Central memory CD8-positive, alpha-beta T cell (primary cell): ENCODE results near the gene SPECC1L.
A peak's percentile ranks its signal among the peaks of the same experiment; 100 is the strongest.
"Not testable (repeated sequence)": the region's sequence is repeated elsewhere in the genome, so short reads cannot be mapped to it uniquely, and the experiment has no call there.

Experiments used
- ATAC-seq: fragments of 150-1000 bp; cut with Tn5 transposase; replicated peaks from 2 replicates; pipeline ENCODE4 v1.10.0; 2022; ENCODE audit warnings: mild to moderate bottlenecking, moderate FRiP score, moderate number of reproducible peaks; ENCODE audit not compliant: poor library complexity, severe bottlenecking; ENCODE audit errors: extremely low read depth
- DNase-seq, 2 donors: peaks; one replicate each; pipeline ENCODE4 v3.0.0; 2021; ENCODE audit warnings: low spot score in 2 of 2
- H3K27ac Mint-ChIP-seq: one replicate; pipeline ENCODE4 v1.8.0; 2022; ENCODE audit warnings: low read depth, mild to moderate bottlenecking, moderate library complexity, mixed read lengths
- H3K27me3 Mint-ChIP-seq: one replicate; pipeline ENCODE4 v1.8.0; 2022; ENCODE audit warnings: mixed read lengths
- H3K36me3 Mint-ChIP-seq: one replicate; pipeline ENCODE4 v1.8.0; 2022; ENCODE audit warnings: mild to moderate bottlenecking, moderate library complexity, mixed read lengths; ENCODE audit not compliant: insufficient read depth
- H3K4me1 Mint-ChIP-seq: one replicate; pipeline ENCODE4 v1.8.0; 2022; ENCODE audit warnings: mixed read lengths
- H3K4me3 Mint-ChIP-seq: one replicate; pipeline ENCODE4 v1.8.0; 2022; ENCODE audit warnings: mild to moderate bottlenecking, moderate library complexity, mixed read lengths
- H3K9me3 Mint-ChIP-seq: one replicate; pipeline ENCODE4 v1.8.0; 2022; ENCODE audit warnings: mixed read lengths

Gene SPECC1L

DNA sequence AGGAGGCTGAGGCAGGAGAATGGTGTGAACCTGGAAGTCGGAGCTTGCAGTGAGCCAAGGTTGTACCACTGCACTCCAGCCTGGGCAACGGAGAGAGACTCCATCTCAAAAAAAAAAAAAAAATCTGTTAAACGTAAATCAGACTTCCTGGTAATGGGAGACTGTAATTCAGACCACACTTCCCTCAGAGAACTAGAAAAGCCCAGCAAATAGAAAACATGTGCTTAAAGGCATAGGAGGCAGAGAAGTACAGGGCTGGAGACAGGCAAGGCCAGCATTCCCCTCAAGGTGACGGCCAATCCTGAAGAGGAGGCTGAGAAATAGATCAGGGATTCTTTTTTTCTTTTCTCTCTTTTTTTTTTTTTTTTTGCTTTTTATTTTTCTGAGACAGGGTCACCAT lies 34.0 kb upstream of the SPECC1L start:
- no peak for ATAC-seq
- no peaks in the 10 kb centered on the region for H3K36me3 Mint-ChIP-seq
- no peaks in the 10 kb centered on the region for H3K9me3 Mint-ChIP-seq
- no peak overlapping the region for H3K4me3 Mint-ChIP-seq
- no peaks in the 10 kb centered on the region for H3K4me1 Mint-ChIP-seq
- no peaks in the 10 kb centered on the region for H3K27me3 Mint-ChIP-seq
- DNase-seq = no peak
- no peak overlapping the region for H3K27ac Mint-ChIP-seq

DNA sequence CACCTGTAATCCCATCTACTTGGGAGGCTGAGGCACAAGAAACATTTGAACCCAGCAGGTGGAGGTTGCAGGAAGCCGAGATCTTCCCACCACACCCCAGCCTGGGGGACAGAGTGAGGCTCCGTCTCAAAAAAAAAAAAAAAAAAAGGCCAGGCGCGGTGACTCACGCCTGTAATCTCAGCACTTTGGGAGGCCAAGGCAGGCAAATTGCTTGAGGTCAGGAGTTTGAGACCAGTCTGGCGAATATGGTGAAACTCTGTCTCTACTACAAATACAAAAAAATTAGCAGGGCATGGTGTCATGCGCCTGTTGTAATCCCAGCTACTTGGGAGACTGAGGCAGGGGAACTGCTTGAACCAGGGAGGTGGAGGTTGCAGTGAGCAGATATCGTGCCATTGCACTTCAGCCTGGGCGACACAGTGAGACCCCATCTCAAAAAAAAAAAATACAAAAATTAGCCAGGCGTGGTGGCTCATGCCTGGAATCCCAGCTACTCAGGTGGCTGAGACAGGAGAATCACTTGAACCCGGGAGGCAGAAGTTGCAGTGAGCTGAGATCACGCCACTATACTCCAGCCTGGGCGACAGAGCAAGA lies 32.4 kb upstream of the SPECC1L start:
- H3K27ac Mint-ChIP-seq, ATAC-seq, DNase-seq, H3K27me3 Mint-ChIP-seq, H3K36me3 Mint-ChIP-seq, H3K9me3 Mint-ChIP-seq, H3K4me3 Mint-ChIP-seq: not testable (repeated sequence)
- H3K4me1 Mint-ChIP-seq = peaks cover 13% of the 10 kb centered on the region

DNA sequence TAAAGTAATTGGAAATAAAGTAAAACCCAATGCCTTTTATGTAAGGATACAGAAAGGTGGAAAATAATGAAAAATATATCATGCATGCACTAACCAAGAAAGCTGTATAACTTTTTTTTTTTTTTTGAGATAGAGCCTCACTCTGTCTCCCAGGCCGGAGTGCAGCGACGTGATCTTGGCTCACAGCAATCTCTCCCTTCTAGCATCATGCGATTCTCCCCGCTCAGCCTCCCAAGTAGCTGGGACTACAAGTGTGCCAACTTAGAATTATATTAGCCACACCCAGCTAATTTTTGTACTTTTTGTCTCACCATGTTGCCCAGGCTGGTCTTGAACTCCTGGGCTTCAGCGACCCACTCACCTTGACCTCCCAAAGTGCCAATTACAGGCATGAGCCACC lies 30.2 kb upstream of the SPECC1L start:
- Mint-ChIP-seq H3K27ac (peak overlapping the region; percentile 29), H3K36me3 (peaks cover 3% of the 10 kb centered on the region), H3K4me1 (peaks cover 24% of the 10 kb centered on the region), H3K27me3 (no peaks in the 10 kb centered on the region), H3K4me3 (no peak overlapping the region), H3K9me3 (no peaks in the 10 kb centered on the region)
- DNase-seq (no peak), ATAC-seq (no peak)

DNA sequence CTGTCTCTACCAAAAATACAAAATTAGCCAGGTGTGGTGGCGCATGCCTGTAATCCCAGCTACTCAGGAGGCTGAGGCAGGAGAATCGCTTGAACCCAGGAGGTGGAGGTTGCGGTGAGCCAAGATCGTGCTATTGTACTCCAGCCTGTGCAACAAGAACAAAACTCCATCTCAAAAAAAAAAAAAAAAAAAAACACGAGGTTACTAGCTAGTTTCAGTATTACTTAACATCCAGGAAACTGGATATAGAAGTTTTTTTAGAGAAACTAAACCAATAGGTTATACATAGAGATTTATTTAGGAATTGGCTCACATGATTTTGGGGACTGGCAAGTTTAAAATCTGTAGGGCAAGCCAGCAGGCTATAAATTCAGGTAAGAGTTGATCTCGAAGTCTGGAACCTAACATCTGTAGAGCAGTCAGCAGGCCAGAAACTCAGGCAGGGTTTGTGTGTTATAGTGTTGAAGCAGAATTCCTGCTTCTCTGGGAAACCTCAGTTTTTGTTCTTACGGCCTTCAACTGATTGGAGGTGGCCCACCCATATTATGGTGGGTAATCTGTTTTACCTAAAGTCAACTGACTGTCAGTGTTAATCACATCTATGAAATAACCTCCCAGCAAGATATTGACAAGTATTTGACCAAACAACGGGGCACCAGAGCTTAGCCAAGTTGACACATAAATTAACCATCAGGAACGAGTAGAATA lies 29.5 kb upstream of the SPECC1L start:
- H3K36me3 Mint-ChIP-seq, H3K27me3 Mint-ChIP-seq, ATAC-seq, H3K4me3 Mint-ChIP-seq, DNase-seq, H3K9me3 Mint-ChIP-seq: not testable (repeated sequence)
- H3K4me1 Mint-ChIP-seq = peaks cover 24% of the 10 kb centered on the region
- peak overlapping the region; percentile 29 for H3K27ac Mint-ChIP-seq

DNA sequence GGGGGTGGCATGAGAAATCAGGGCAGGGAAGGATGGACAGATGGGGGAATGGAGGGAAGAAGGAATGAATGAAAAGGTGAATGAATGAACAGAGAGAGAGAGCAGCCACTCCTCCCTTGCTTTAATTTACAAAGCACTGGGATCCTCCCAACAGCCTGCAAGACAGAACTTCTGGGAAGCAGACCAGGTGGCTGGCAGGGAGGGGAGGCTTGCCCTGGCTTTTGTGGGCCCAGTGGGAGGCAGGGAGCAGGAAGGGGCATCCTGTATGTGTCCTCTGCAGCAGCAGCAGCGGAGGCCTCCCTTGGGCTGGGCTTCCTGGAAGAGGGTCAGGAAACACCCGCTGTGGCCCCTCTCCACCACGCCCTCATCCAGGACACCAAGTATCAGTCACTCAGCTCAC lies 27.2 kb upstream of the SPECC1L start:
- peak overlapping the region; percentile 67 for H3K4me3 Mint-ChIP-seq
- H3K27me3 Mint-ChIP-seq, H3K9me3 Mint-ChIP-seq, H3K36me3 Mint-ChIP-seq, DNase-seq, ATAC-seq: not testable (repeated sequence)
- H3K27ac Mint-ChIP-seq = peak overlapping the region; percentile 83
- peaks cover 24% of the 10 kb centered on the region for H3K4me1 Mint-ChIP-seq

DNA sequence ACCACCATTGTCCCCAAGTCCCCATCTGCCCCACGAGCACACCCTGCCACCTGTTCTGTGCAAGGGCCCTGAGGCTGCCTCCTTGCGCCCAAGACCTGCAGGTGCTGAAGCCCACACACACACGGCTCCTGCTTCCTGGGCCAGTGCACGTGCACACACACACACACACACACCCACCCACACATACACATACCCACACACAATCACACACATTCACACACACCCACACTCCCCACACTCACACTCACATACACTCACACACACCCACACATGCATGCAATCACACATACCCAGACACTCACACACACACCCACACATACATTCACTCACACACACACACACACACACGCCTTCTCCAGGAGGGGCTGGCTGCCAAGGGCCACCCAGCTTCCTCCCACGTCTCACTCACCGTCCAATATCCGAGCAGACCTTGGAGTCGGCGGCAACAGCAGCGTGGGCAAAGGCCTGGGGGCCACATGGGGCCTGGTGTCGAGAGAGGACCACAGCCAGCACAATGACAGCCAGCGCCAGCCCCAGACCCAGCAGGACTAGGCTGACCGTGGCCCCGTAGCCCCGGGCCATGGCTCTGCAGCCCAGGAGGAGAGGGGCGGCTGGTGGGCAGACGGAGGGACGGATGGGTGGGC lies 26.4 kb upstream of the SPECC1L start:
- ATAC-seq = no peak
- Mint-ChIP-seq H3K27ac (no peak overlapping the region), H3K36me3 (peaks cover 3% of the 10 kb centered on the region), H3K4me3 (peak overlapping the region; percentile 3), H3K27me3 (no peaks in the 10 kb centered on the region), H3K9me3 (no peaks in the 10 kb centered on the region), H3K4me1 (peaks cover 24% of the 10 kb centered on the region)
- no peak for DNase-seq

DNA sequence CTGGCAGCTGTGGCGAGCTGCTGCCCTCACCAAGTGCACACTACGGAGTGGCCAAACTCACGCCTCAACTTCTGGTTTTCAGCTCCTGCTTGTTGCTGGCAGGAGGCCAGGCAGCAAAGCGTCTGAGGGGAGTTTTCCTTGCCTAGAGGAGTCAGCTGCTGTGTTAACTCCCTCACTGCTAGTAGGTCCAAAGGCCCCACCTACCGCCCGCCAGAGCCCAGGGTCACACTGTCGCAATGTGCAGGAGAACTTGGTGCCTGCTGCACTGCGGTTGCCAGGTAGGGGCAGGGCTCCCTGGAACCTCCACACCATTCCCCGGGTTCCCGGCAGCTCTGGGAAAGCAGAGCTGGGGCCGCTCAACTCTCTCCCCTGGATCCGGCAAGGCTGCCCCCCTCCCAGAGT lies 25.6 kb upstream of the SPECC1L start, which contains the start of gene GGT5:
GGT5 (minus strand) TSS at position 53 of the 402 bp plus-strand sequence. CDS start 357 bp downstream, outside the sequence.
- Mint-ChIP-seq H3K4me3 (peak within 1 kb of the TSS; percentile 3), H3K4me1 (peaks cover 24% of the 10 kb centered on the region)
- ATAC-seq, H3K27ac Mint-ChIP-seq, DNase-seq, H3K36me3 Mint-ChIP-seq, H3K9me3 Mint-ChIP-seq, H3K27me3 Mint-ChIP-seq: not testable (repeated sequence)

DNA sequence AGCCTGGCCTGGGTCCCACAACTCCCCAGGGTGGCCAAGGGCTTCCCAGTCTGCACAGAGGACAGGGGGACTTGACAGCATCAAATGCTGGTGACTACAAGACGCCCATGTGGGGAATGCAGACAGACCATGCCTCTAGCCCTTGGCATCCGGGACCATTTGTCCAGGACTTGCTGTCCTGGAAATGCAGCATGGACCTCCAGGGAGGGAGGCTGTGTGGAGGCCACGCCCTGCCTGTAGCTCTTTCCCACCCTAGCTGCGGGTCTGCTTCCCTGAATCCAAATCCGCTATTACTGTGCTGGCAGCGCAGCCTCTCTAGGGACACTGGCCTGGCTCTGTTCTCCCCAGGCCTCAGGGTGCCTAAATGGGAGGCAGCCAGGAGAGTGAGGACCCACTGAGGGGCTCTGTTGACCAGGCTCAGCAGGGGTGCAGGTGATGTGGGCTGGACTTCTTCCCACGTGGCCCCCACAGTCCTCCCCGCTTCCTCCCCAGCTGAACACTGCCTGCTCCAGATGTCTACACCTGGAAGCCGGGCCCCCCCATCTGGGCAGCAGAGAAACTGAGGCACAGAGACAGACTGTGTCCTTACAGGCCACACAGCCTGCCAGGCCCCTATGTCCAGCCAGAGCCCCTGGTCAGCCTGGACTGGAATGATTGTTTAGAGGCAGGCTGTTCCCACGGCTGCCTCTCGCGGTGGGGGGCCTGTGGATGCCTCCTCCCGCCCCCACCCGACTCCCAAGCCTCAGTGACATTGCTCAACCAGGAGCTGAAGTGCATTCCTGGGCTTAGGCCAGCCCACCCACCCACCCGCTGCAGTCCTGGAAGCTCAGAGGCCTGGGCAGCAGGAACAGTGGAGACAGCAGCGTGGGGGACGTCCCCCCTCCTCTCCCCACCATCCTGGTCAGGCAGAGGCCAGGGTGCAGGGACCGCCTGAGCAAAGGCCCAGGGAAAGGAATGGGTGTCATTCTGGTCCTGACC lies 24.8 kb upstream of the SPECC1L start:
- H3K4me1 Mint-ChIP-seq = peaks cover 24% of the 10 kb centered on the region
- not testable (repeated sequence) for H3K36me3 Mint-ChIP-seq, H3K9me3 Mint-ChIP-seq, ATAC-seq, H3K27me3 Mint-ChIP-seq, DNase-seq, H3K4me3 Mint-ChIP-seq, H3K27ac Mint-ChIP-seq

DNA sequence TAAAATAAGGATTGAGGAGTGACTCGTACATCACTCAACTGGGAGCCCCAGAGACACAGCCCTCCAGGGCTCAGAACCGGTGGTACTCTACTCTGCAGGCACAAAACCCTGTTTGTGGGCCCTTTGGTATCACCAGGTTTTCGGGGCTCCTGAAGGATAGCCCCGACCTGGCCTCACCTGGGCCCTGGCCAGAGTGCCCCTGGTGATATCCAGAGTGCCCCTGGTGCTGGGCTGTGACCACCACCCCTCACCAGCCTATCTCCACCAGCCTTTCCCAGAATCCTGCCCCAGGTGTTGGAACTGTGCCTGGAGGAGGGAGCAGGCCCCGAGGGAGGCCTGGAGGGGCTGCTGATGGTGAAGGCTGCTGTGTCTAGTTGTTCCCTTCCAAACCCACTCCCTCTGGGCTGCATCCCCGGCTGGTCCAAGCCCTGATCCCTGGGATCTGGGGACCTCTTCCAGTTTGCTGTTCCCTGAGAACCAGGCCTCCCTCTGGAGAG lies 23.6 kb upstream of the SPECC1L start:
- no peak for DNase-seq
- H3K27ac Mint-ChIP-seq = no peak overlapping the region

DNA sequence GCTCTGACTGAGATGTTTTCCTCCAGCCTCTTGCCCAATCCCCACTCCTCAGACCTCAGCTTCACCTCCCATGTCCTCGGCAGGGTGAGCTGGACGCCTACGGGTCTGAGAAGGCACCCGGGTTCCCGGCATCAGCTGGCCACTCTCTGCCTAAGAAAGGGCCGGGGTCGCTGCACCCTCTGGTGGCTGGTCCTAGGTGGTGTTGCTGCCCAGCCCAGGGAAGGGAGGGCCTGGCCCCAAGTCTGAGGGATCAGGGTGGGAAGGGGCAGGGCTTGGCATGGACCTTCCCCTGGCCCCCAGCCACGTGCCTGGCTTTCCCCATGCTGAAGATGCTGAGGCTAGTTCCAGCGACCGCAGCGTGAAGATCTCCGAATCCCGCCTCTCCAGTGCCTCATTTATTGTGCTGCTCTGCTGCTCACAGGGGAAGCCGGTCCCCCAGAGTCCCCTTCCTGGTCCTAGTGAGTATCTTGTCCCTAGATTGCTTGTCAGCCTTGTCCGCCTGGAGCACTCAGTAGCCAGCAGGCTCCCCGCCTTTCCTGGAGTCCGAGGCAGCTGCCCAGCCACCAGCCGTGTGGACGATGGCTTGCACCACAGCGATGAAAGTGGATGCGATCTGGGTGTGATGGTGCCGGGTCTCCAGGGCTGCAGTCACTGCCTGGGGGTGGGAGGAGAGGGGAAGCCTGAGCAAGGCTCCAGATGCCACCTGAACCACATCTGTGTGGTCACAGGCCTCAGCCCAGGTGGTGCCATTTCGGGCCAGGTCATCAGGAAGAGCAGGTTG lies 22.9 kb upstream of the SPECC1L start:
- DNase-seq (no peak), ATAC-seq (peak; percentile 52)
- Mint-ChIP-seq H3K9me3 (no peaks in the 10 kb centered on the region), H3K4me1 (peaks cover 16% of the 10 kb centered on the region), H3K4me3 (no peak overlapping the region), H3K27me3 (no peaks in the 10 kb centered on the region), H3K36me3 (peaks cover 3% of the 10 kb centered on the region), H3K27ac (no peak overlapping the region)

More for the DNA sequence above, 23.6 kb upstream of the SPECC1L start:
- H3K27me3 Mint-ChIP-seq = no peaks in the 10 kb centered on the region
- H3K4me1 Mint-ChIP-seq = peaks cover 23% of the 10 kb centered on the region
- H3K9me3 Mint-ChIP-seq = no peaks in the 10 kb centered on the region
- H3K4me3 Mint-ChIP-seq = no peak overlapping the region
- peaks cover 3% of the 10 kb centered on the region for H3K36me3 Mint-ChIP-seq
- ATAC-seq = no peak

DNA sequence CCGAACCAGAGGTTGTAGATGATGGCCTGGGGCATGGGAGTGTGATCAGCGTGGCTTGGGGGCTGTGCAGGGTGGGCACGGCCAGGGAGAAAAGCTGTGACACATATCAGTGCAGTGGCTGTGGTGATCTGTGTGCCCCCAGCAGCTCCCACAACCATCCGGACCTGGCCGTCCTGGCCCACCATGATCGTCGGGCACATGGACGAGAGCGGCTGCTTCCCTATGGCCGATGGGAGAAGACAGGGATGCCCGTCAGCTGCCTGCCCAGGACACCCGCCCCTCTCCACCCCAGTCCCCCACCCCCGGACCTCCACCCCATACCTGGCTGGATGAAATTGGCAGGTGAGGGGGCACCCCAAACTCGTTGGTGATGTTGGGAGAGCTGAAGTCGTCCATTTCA lies 22.0 kb upstream of the SPECC1L start:
- H3K9me3 Mint-ChIP-seq, H3K4me1 Mint-ChIP-seq, H3K4me3 Mint-ChIP-seq, H3K36me3 Mint-ChIP-seq, DNase-seq, H3K27ac Mint-ChIP-seq, H3K27me3 Mint-ChIP-seq, ATAC-seq: not testable (repeated sequence)
